ENCODE results near the gene KRT27. TPM values are rescaled to one million over a fixed set of nuclear protein-coding genes. Genes with fewer than 3 reads are reported as not detected.
"Not testable (repeated sequence)": the region's sequence is repeated elsewhere in the genome, so short reads cannot be mapped to it uniquely, and the experiment has no call there.

KRT27 gene
- total RNA-seq, 2 experiments from 2014 or later = not detected

- Mint-ChIP-seq H3K4me1 (ENCODE audit: low read depth) (no peaks in the 10 kb centered on the region), H3K4me3 (no peak overlapping the region), H3K9me3 (no peaks in the 10 kb centered on the region), H3K27me3 (peaks cover 67% of the 10 kb centered on the region), H3K36me3 (ENCODE audit: low read depth) (no peaks in the 10 kb centered on the region), H3K27ac (no peak overlapping the region)
- ChIA-PET CTCF (interaction anchor here (0.8 to 1.1 kb wide), 2 partner anchors 10 to 29 kb away, joined by 3 to 4 read pairs; no protein-coding TSS in a partner anchor), POLR2A (no interaction called here)
- Histone ChIP-seq H3K36me3 (ENCODE audit: insufficient read depth, low read length) (no peaks in the 10 kb centered on the region), H3K27me3 (ENCODE audit: control insufficient read depth in 1 of 2, insufficient read depth in 2 of 2, low read length in 2 of 2) (peaks cover 15 to 30% of the 10 kb centered on the region in 2 experiments), H3K27ac (ENCODE audit: low read depth in 1 of 2, low read length in 2 of 2) (no peak overlapping the region), H3K4me3 (ENCODE audit: low read length) (no peak overlapping the region), H3K9me3 (ENCODE audit: control insufficient read depth in 1 of 2, insufficient read depth in 1 of 2, low read length in 2 of 2) (no peaks in the 10 kb centered on the region), H3K4me1 (ENCODE audit: insufficient read depth, low read length) (no peaks in the 10 kb centered on the region)
- no peak for ATAC-seq (ENCODE audit: poor library complexity)
- intact Hi-C loops (cut with DNase I, micrococcal nuclease) = no loop called here
- TF ChIP-seq CTCF (IDR thresholded peaks at IDR 0.05) = no peak
- no peak for DNase-seq
Measured at GRCh38 chr17:40750391-40750790, 32.0 kb downstream of the KRT27 start.

GRCh38 chr17:40748666-40749065, 33.7 kb downstream of the KRT27 start:
- H3K9me3 Mint-ChIP-seq; intact Hi-C loops (cut with DNase I, micrococcal nuclease); ATAC-seq (ENCODE audit: poor library complexity); H3K36me3 Mint-ChIP-seq (ENCODE audit: low read depth); POLR2A ChIA-PET; H3K4me3 ChIP-seq (ENCODE audit: low read length); H3K27ac Mint-ChIP-seq; H3K4me3 Mint-ChIP-seq; DNase-seq; H3K27ac ChIP-seq (ENCODE audit: low read depth in 1 of 2, low read length in 2 of 2); H3K9me3 ChIP-seq (ENCODE audit: control insufficient read depth in 1 of 2, insufficient read depth in 1 of 2, low read length in 2 of 2); H3K4me1 Mint-ChIP-seq (ENCODE audit: low read depth); CTCF ChIA-PET; H3K4me1 ChIP-seq (ENCODE audit: insufficient read depth, low read length); H3K36me3 ChIP-seq (ENCODE audit: insufficient read depth, low read length): not testable (repeated sequence)
- H3K27me3 Mint-ChIP-seq = peaks cover 74% of the 10 kb centered on the region
- peaks cover 20 to 34% of the 10 kb centered on the region in 2 experiments for H3K27me3 ChIP-seq (ENCODE audit: control insufficient read depth in 1 of 2, insufficient read depth in 2 of 2, low read length in 2 of 2)

DNA sequence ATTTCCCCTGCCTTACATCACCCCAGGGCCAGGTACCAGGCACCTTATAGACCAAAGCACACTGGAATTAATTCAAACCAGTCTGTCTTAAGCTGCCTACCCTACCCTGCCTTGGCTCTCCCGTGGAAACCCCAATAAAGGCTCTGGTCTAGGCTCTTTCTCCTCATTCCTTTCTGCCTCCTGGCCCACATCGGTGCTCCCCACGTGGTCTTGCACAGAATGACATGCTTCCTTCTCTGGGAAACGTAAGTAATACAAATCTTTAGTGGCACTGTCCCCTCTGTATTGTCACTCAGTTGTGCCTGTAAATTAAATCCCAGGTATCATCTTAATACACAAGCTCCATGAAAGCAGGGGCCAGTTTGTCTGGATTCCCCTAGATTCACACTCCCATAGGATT, 43.8 kb downstream of the KRT27 start:
- no peaks in the 10 kb centered on the region for H3K9me3 ChIP-seq (ENCODE audit: control insufficient read depth in 1 of 2, insufficient read depth in 1 of 2, low read length in 2 of 2)
- no peak overlapping the region for H3K27ac Mint-ChIP-seq
- H3K27ac ChIP-seq (ENCODE audit: low read depth in 1 of 2, low read length in 2 of 2) = no peak overlapping the region
- POLR2A ChIA-PET = no interaction called here
- H3K9me3 Mint-ChIP-seq = peaks cover 5% of the 10 kb centered on the region
- no peak overlapping the region for H3K4me3 Mint-ChIP-seq
- no peak for TF ChIP-seq CTCF (IDR thresholded peaks at IDR 0.05)
- intact Hi-C loops (cut with DNase I, micrococcal nuclease) = no loop called here
- no peaks in the 10 kb centered on the region for H3K4me1 Mint-ChIP-seq (ENCODE audit: low read depth)
- H3K4me3 ChIP-seq (ENCODE audit: low read length) = no peak overlapping the region
- no peaks in the 10 kb centered on the region for H3K4me1 ChIP-seq (ENCODE audit: insufficient read depth, low read length)
- no peaks in the 10 kb centered on the region for H3K36me3 ChIP-seq (ENCODE audit: insufficient read depth, low read length)
- ATAC-seq (ENCODE audit: poor library complexity) (no peak), DNase-seq (no peak)
- H3K36me3 Mint-ChIP-seq (ENCODE audit: low read depth) = no peaks in the 10 kb centered on the region
- CTCF ChIA-PET = no interaction called here
- H3K27me3 ChIP-seq (ENCODE audit: control insufficient read depth in 1 of 2, insufficient read depth in 2 of 2, low read length in 2 of 2) = peaks cover 11 to 13% of the 10 kb centered on the region in 2 experiments
- peaks cover 66% of the 10 kb centered on the region for H3K27me3 Mint-ChIP-seq

- H3K36me3 ChIP-seq (ENCODE audit: insufficient read depth, low read length) = no peaks in the 10 kb centered on the region
- Mint-ChIP-seq H3K27me3 (peaks cover 64% of the 10 kb centered on the region), H3K27ac (no peak overlapping the region), H3K36me3 (ENCODE audit: low read depth) (no peaks in the 10 kb centered on the region), H3K9me3 (no peaks in the 10 kb centered on the region), H3K4me1 (ENCODE audit: low read depth) (no peaks in the 10 kb centered on the region), H3K4me3 (no peak overlapping the region)
- no peak for DNase-seq
- intact Hi-C loops (cut with DNase I, micrococcal nuclease) = no loop called here
- no peak for ATAC-seq (ENCODE audit: poor library complexity)
- TF ChIP-seq CTCF (IDR thresholded peaks at IDR 0.05) = no peak
- H3K4me1 ChIP-seq (ENCODE audit: insufficient read depth, low read length) = no peaks in the 10 kb centered on the region
- no peak overlapping the region for H3K4me3 ChIP-seq (ENCODE audit: low read length)
- no peak overlapping the region for H3K27ac ChIP-seq (ENCODE audit: low read depth in 1 of 2, low read length in 2 of 2)
- ChIA-PET CTCF (no interaction called here), POLR2A (no interaction called here)
- H3K9me3 ChIP-seq (ENCODE audit: control insufficient read depth in 1 of 2, insufficient read depth in 1 of 2, low read length in 2 of 2) = no peaks in the 10 kb centered on the region
- peaks cover 8 to 20% of the 10 kb centered on the region in 2 experiments for H3K27me3 ChIP-seq (ENCODE audit: control insufficient read depth in 1 of 2, insufficient read depth in 2 of 2, low read length in 2 of 2)
Measured at GRCh38 chr17:40735016-40735415, 47.3 kb downstream of the KRT27 start.

All from CD4-positive, alpha-beta T cell (primary cell).